HepG2 (cell line): ENCODE measurements around the gene OLFM4. TPM values are rescaled to one million over a fixed set of nuclear protein-coding genes. Genes with fewer than 3 reads are reported as not detected.

Experiments used
- ATAC-seq: fragments of 200-7000 bp; cut with Tn5 transposase; 3 replicates; pipeline ENCODE4 v1.9.1; 2020; ENCODE audit warnings: mild to moderate bottlenecking, moderate library complexity
- BruUV-seq: library from RNA; stranded (reverse); fragments of 400-500 nt; replicated peaks from 2 replicates; lab custom pipeline; 2021; lab: Mats Ljungman, UMichigan
- CTCF ChIA-PET: fragments of 300-600 bp; formaldehyde crosslinking; extraction: SDS; loops from one replicate; lab custom pipeline; 2021; ENCODE audit warnings: low total read pairs, inconsistent platforms, low intra/inter-chr PET ratio; lab: Yijun Ruan, JAX
- POLR2A ChIA-PET: fragments of 350-600 bp; sonication (Branson Sonifier 250); formaldehyde crosslinking; loops from one replicate; lab custom pipeline; 2020; ENCODE audit warnings: antibody characterized with exemption, inconsistent platforms; lab: Yijun Ruan, JAX
- DNase-seq: peaks from one replicate; pipeline ENCODE4 v3.0.0-alpha.2; 2015; ENCODE audit warnings: low spot score
- FAIRE-seq: peaks from 3 replicates; lab custom pipeline; 2011; peaks lifted over from hg19 to GRCh38; lab: Jason Lieb, UNC
- H2AFZ ChIP-seq: one replicate; pipeline ENCODE4 v1.6.1; 2011; ENCODE audit warnings: low read length, inconsistent platforms
- H3K27ac ChIP-seq: fragments of 300-600 bp; 3 replicates; pipeline ENCODE4 v1.8.0; 2011; ENCODE audit warnings: mixed run types, mild to moderate bottlenecking, mixed read lengths, low read length, inconsistent platforms; ENCODE audit not compliant: insufficient read depth; ENCODE audit errors: extremely low read length
- H3K27me3 ChIP-seq, 2 experiments: fragments of 200-600 bp in 1 of 2; 2 replicates in 1 of 2; 3 replicates in 1 of 2; pipeline versions ENCODE4 v1.6.0 to v1.8.0; 2011; ENCODE audit warnings: low read length in 2 of 2, mild to moderate bottlenecking in 2 of 2, moderate library complexity in 2 of 2, inconsistent platforms in 1 of 2; ENCODE audit not compliant: insufficient read depth in 2 of 2, control insufficient read depth in 1 of 2
- H3K36me3 ChIP-seq, 2 experiments: fragments of 200-600 bp in 1 of 2; replicated peaks in 1 of 2; 2 replicates in 1 of 2; 3 replicates in 1 of 2; pipeline versions ENCODE4 v1.5.1 to v1.8.0; 2011; ENCODE audit warnings: low read length in 2 of 2, inconsistent platforms in 1 of 2; ENCODE audit not compliant: insufficient read depth in 2 of 2, control insufficient read depth in 1 of 2
- H3K4me1 ChIP-seq: 2 replicates; pipeline ENCODE4 v1.5.1; 2012; ENCODE audit warnings: low read length, inconsistent platforms; ENCODE audit not compliant: insufficient read depth
- H3K4me2 ChIP-seq: 2 replicates; pipeline ENCODE4 v1.6.0; 2011; ENCODE audit warnings: low read depth, low read length, inconsistent platforms
- H3K4me3 ChIP-seq, 3 experiments: fragments of 200-600 bp in 1 of 3; sonication (generic), shearing (Covaris generic) in 1 of 3; replicated peaks in 1 of 3; 2 replicates each; pipeline ENCODE4 v1.5.1; 2011 to 2016; ENCODE audit warnings: low read length in 3 of 3, inconsistent platforms in 2 of 3, low read depth in 2 of 3, mild to moderate bottlenecking in 2 of 3, control low read depth in 1 of 3, mixed read lengths in 1 of 3; ENCODE audit not compliant: insufficient read depth in 1 of 3
- H3K79me2 ChIP-seq: one replicate; pipeline ENCODE4 v1.6.1; 2011; ENCODE audit warnings: low read length, inconsistent platforms; ENCODE audit not compliant: insufficient read depth
- H3K9ac ChIP-seq: 2 replicates; pipeline ENCODE4 v1.6.0; 2011; ENCODE audit warnings: mild to moderate bottlenecking, low read depth, low read length, inconsistent platforms; ENCODE audit not compliant: insufficient read depth
- H3K9me3 ChIP-seq: 2 replicates; pipeline ENCODE4 v1.5.1; 2012; ENCODE audit warnings: mild to moderate bottlenecking, low read length
- H4K20me1 ChIP-seq: 2 replicates; pipeline ENCODE4 v1.6.0; 2011; ENCODE audit warnings: inconsistent platforms, mild to moderate bottlenecking, low read length, moderate library complexity; ENCODE audit not compliant: insufficient read depth
- MED1 ChIP-seq: sonication (generic); formaldehyde crosslinking; IDR thresholded peaks from 2 replicates; pipeline ENCODE4 v1.4.0; 2020; ENCODE audit warnings: missing genetic modification reagents
- NFATC3 ChIP-seq: sonication (generic); formaldehyde crosslinking; IDR thresholded peaks from 2 replicates; pipeline ENCODE4 v1.5.1; 2020; ENCODE audit warnings: mild to moderate bottlenecking, missing genetic modification reagents
- RAD51 ChIP-seq: fragments of 450-650 bp; IDR thresholded peaks from 2 replicates; pipeline ENCODE4 v1.6.1; 2016; ENCODE audit warnings: borderline replicate concordance
- SATB2 ChIP-seq: sonication (generic); formaldehyde crosslinking; IDR thresholded peaks from 2 replicates; pipeline ENCODE4 v1.5.0; 2020; ENCODE audit warnings: missing genetic modification reagents
- SCMH1 ChIP-seq: sonication (generic); formaldehyde crosslinking; IDR thresholded peaks from 2 replicates; pipeline ENCODE4 v1.9.0; 2021; ENCODE audit warnings: missing genetic modification reagents, mild to moderate bottlenecking, borderline replicate concordance
- TAF15 ChIP-seq: fragments of 200-400 bp; formaldehyde crosslinking; IDR thresholded peaks from one replicate; pipeline ENCODE4 v1.6.1; 2018; ENCODE audit warnings: mild to moderate bottlenecking, low read depth, low read length; ENCODE audit not compliant: poor library complexity, severe bottlenecking
- ZBTB42 ChIP-seq: sonication (generic); formaldehyde crosslinking; IDR thresholded peaks from 2 replicates; pipeline ENCODE4 v1.5.0; 2020; ENCODE audit warnings: mild to moderate bottlenecking, missing genetic modification reagents
- ZNF446 ChIP-seq: sonication (generic); formaldehyde crosslinking; IDR thresholded peaks from 2 replicates; pipeline ENCODE4 v1.5.0; 2020; ENCODE audit warnings: mild to moderate bottlenecking, missing genetic modification reagents
- ZNF598 ChIP-seq: sonication (generic); formaldehyde crosslinking; IDR thresholded peaks from 2 replicates; pipeline ENCODE4 v1.5.1; 2020; ENCODE audit warnings: mild to moderate bottlenecking, missing genetic modification reagents, borderline replicate concordance
- ZZZ3 ChIP-seq: sonication (generic); formaldehyde crosslinking; IDR thresholded peaks from 2 replicates; pipeline ENCODE4 v1.4.0; 2020; ENCODE audit warnings: missing genetic modification reagents, mild to moderate bottlenecking, borderline replicate concordance
- WGBS: methylation state at CpG from one replicate; pipeline ENCODE4 v1.1.6; 2017; ENCODE audit warnings: low lambda C conversion rate; 5-methylcytosine and 5-hydroxymethylcytosine counted together
- in situ Hi-C: cut with HindIII; loops from 2 replicates; pipeline ENCODE4 v1.10.0; 2017; ENCODE audit warnings: low pct_unique_long_range_greater_than_20kb; ENCODE audit not compliant: extremely low pct_ligation_motif_present
- intact Hi-C: fragments of 100-400 bp; cut with micrococcal nuclease; formaldehyde crosslinking; loops from one replicate; pipeline ENCODE4 v1.10.0; 2022; ENCODE audit not compliant: unreplicated experiment
- polyA plus RNA-seq, 8 experiments: library from polyadenylated mRNA; depleted of rRNA in 3 of 8; stranded (reverse) in 7 of 8; unstranded in 1 of 8; fragments of >200 nt; fragmentation: Illumina TruSeq in 4 of 8; extraction: Trizol in 4 of 8; gene quantifications; 2 replicates each; pipeline versions ENCODE4 v1.2.1 to v1.2.3, GENCODE V29; 2011 to 2016; ENCODE audit warnings: low read depth in 4 of 8, missing spikeins in 1 of 8, mixed read lengths in 1 of 8; ENCODE audit not compliant: insufficient read depth in 1 of 8
- total RNA-seq, 5 experiments: library from RNA; depleted of rRNA; stranded (reverse); fragments of >200 nt; fragmentation: Illumina TruSeq; extraction: Trizol; gene quantifications; 2 replicates each; pipeline ENCODE4 v1.2.3, GENCODE V29; 2016; ENCODE audit warnings: low read depth in 1 of 5
- TF ChIP-seq, protein P1 (sequence below), 2 experiments: sonication (generic) in 1 of 2; formaldehyde crosslinking in 1 of 2; IDR thresholded peaks; 2 replicates each; pipeline versions ENCODE4 v1.6.1 to v1.9.0; 2014 to 2022; ENCODE audit warnings: antibody characterized with exemption in 1 of 2, borderline replicate concordance in 1 of 2, inconsistent platforms in 1 of 2, low read depth in 1 of 2, missing genetic modification reagents in 1 of 2
- TF ChIP-seq, protein P2 (sequence below): sonication (generic); formaldehyde crosslinking; IDR thresholded peaks from 2 replicates; pipeline ENCODE4 v1.4.0; 2020; ENCODE audit warnings: missing genetic modification reagents

Gene OLFM4
- total and polyA plus RNA-seq, 2 of the 13 experiments (the other 11 are each of a cell fraction or from before 2014, with no cell fraction given), result not detected

DNA sequence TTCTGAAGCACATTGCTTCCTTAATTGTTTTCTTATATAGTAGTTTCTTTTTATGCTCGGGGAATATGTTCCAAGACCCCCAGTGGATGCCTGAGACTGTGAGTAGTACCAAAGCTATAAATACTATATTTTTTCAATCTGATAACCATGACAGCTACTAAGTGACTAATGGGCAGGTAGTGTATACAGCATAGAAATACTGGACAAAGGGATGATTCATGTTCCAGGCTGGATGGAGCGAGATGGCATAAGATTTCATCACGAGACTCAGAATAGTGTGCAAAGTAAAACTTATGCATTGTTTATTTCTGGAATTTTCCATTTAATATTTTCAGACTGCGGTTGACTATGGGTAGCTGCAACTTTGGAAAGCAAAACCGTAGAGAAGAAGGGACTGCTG lies 47.9 kb upstream of the OLFM4 start (continued):
- TF ChIP-seq, protein P1, sequence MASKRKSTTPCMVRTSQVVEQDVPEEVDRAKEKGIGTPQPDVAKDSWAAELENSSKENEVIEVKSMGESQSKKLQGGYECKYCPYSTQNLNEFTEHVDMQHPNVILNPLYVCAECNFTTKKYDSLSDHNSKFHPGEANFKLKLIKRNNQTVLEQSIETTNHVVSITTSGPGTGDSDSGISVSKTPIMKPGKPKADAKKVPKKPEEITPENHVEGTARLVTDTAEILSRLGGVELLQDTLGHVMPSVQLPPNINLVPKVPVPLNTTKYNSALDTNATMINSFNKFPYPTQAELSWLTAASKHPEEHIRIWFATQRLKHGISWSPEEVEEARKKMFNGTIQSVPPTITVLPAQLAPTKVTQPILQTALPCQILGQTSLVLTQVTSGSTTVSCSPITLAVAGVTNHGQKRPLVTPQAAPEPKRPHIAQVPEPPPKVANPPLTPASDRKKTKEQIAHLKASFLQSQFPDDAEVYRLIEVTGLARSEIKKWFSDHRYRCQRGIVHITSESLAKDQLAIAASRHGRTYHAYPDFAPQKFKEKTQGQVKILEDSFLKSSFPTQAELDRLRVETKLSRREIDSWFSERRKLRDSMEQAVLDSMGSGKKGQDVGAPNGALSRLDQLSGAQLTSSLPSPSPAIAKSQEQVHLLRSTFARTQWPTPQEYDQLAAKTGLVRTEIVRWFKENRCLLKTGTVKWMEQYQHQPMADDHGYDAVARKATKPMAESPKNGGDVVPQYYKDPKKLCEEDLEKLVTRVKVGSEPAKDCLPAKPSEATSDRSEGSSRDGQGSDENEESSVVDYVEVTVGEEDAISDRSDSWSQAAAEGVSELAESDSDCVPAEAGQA (IDR thresholded peaks at IDR 0.05; ENCODE audit: low read depth), result no peak
- TF ChIP-seq, protein P1 (CRISPR knock-in tag; IDR thresholded peaks at IDR 0.05; ENCODE audit: borderline replicate concordance), result no peak
- TF ChIP-seq SCMH1 (CRISPR knock-in tag) (no peak), ZNF446 (CRISPR knock-in tag) (no peak), ZZZ3 (no peak), ZBTB42 (CRISPR knock-in tag) (no peak)
- TF ChIP-seq, all 625 proteins: peak for 0

DNA sequence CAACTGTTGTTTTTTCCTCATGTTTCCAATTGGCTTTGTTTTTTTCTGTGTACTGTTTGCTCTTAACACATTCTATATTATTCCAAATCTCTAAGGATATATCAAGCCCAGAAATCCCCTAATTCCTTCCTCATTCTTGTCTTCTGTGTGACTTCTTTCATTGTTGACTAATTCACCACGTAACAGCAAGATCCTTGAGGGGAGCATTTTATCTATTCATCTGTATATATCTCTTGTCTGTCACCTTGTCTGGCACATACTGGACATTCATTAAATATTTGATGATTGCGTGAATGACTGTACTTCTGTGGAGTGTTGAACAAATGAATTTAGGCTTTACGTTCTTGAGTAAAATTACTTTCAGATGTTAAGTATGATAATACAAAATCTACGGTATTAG lies 44.8 kb upstream of the OLFM4 start:
- H3K36me3 ChIP-seq, result no peaks in the 10 kb centered on the region
- H3K27me3 ChIP-seq, result no peaks in the 10 kb centered on the region
- ATAC-seq (no peak), FAIRE-seq (no peak), DNase-seq (no peak)
- H3K4me3 ChIP-seq, result no peak overlapping the region
- in situ Hi-C loops, result no loop called here
- H3K4me1 ChIP-seq, result no peaks in the 10 kb centered on the region
- no TSS peak for BruUV-seq
- ChIA-PET POLR2A (no interaction called here), CTCF (no interaction called here)
- H4K20me1 ChIP-seq, result no peaks in the 10 kb centered on the region
- no peak overlapping the region for H2AFZ ChIP-seq
- H3K9me3 ChIP-seq, result no peaks in the 10 kb centered on the region
- no peak overlapping the region for H3K27ac ChIP-seq
- no peak overlapping the region for H3K4me2 ChIP-seq
- no peaks in the 10 kb centered on the region for H3K79me2 ChIP-seq
- no peak overlapping the region for H3K9ac ChIP-seq
- intact Hi-C loops, result no loop called here
- 19% methylated on average over 4 of the region's 4 CpGs for WGBS
- TF ChIP-seq RAD51 (no peak), MED1 (no peak), TAF15 (no peak), SATB2 (CRISPR knock-in tag) (no peak), ZNF598 (CRISPR knock-in tag) (no peak), NFATC3 (no peak)
- TF ChIP-seq, protein P2, sequence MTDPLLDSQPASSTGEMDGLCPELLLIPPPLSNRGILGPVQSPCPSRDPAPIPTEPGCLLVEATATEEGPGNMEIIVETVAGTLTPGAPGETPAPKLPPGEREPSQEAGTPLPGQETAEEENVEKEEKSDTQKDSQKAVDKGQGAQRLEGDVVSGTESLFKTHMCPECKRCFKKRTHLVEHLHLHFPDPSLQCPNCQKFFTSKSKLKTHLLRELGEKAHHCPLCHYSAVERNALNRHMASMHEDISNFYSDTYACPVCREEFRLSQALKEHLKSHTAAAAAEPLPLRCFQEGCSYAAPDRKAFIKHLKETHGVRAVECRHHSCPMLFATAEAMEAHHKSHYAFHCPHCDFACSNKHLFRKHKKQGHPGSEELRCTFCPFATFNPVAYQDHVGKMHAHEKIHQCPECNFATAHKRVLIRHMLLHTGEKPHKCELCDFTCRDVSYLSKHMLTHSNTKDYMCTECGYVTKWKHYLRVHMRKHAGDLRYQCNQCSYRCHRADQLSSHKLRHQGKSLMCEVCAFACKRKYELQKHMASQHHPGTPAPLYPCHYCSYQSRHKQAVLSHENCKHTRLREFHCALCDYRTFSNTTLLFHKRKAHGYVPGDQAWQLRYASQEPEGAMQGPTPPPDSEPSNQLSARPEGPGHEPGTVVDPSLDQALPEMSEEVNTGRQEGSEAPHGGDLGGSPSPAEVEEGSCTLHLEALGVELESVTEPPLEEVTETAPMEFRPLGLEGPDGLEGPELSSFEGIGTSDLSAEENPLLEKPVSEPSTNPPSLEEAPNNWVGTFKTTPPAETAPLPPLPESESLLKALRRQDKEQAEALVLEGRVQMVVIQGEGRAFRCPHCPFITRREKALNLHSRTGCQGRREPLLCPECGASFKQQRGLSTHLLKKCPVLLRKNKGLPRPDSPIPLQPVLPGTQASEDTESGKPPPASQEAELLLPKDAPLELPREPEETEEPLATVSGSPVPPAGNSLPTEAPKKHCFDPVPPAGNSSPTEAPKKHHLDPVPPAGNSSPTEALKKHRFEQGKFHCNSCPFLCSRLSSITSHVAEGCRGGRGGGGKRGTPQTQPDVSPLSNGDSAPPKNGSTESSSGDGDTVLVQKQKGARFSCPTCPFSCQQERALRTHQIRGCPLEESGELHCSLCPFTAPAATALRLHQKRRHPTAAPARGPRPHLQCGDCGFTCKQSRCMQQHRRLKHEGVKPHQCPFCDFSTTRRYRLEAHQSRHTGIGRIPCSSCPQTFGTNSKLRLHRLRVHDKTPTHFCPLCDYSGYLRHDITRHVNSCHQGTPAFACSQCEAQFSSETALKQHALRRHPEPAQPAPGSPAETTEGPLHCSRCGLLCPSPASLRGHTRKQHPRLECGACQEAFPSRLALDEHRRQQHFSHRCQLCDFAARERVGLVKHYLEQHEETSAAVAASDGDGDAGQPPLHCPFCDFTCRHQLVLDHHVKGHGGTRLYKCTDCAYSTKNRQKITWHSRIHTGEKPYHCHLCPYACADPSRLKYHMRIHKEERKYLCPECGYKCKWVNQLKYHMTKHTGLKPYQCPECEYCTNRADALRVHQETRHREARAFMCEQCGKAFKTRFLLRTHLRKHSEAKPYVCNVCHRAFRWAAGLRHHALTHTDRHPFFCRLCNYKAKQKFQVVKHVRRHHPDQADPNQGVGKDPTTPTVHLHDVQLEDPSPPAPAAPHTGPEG, result no peak
